ENCODE results near the gene FAM117B.
A peak's percentile ranks its signal among the peaks of the same experiment; 100 is the strongest.

The FAM117B gene

DNA sequence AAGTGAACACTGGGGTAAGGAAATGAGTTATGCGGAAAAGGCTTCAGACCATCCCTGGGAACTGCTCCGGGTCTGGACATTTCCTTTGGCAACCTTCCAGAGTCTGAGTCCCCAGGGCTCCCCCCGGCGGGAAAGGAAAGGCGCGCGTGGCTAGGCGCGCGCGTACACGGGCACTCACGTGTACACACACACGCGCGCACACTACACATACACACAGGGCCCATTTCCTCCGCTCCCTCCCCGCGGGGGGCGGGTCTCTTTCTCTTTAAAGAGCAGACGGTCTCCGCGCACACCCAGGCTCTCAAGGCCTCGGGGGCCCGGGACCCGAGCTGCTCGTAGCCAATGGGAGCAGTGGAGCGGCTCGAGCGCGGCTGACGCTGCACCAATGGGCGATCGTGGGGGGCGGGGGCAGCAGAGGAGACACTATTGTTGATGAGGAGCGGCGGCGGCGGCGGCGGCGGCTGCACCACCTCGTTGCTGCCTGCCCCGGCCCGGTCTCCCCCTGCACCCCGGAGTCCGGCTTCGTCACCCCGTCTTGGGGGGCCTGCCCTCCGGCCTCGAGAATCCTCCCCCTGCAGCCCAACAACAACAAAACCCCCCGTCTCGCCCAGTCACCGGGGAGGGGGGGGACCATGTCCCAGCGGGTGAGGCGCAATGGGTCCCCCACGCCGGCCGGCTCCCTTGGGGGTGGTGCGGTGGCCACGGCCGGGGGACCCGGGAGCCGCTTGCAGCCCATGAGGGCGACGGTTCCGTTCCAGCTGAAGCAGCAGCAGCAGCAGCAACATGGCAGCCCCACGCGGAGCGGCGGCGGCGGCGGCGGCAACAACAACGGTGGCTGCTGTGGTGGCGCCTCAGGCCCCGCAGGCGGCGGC lies at the start of gene FAM117B:
FAM117B (plus strand) TSS at position 414 of the 872 bp plus-strand sequence; CDS start at position 633, 219 bp downstream.
- peak; percentile 98 for DNase-seq (ENCODE audit: low spot score)

DNA sequence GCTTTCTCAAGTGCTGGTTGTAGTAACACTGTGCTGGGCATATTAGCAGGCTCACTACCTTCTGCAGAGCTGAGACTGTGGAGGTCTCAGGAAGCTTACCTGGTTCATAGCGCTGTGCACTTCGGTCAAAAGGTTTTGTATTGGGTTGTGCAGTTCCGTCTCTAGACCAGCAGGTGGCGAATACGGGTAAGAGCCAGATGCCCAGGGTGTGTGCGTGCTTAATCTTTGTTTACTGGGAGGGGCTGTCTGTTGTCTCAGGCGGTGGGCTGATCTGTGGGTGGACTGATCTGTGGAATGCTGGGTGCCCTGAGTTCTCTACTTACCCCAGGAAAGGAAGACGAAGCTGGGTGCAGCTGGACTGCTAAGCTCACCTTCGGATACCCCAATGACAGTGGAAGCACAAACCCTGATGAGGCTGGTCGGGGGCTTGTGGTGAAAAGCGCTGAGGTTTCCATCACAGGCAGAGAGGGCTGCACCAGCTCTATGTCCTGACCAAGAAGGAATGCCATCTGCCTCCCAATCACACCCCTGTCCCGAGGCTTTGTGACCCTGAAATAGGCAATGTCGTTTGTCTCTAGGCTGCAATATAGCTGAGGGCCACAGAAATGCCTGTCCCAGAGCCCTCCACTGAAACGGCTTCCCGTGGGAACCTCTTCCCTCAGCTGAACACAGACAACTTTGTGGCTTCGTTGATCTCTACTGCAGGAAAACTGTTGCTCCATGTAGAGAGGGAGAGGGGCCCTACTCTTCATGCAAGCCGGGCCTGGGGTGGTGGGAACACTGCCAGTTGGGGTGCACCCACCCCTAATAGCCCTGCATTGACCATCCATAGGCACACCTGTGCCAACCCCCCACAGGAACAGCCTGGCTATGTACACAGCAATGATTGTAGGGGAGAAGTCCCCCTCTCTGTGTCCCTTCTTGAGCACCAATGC lies 45.9 kb upstream of the FAM117B start:
- peak; percentile 82 for DNase-seq (ENCODE audit: low spot score)

DNA sequence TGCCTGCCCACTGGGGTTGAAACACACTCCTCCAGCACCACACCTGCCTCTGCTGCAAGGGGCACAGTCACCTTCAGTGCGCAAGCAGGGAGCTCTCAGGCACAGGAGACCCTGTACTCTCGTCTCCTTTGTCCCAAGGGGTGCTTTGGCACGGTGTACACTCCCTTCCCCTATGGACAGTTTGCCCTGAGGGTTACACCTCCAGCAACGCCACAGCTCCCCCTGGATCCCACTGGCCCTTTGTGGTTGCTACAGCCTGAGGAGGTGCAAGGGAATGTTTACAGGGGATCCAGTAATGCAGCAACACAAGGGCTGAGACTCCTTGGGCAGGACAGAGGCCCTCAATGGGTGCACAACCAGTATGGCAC lies 45.2 kb upstream of the FAM117B start:
- DNase-seq (ENCODE audit: low spot score), result peak; percentile 51

DNA sequence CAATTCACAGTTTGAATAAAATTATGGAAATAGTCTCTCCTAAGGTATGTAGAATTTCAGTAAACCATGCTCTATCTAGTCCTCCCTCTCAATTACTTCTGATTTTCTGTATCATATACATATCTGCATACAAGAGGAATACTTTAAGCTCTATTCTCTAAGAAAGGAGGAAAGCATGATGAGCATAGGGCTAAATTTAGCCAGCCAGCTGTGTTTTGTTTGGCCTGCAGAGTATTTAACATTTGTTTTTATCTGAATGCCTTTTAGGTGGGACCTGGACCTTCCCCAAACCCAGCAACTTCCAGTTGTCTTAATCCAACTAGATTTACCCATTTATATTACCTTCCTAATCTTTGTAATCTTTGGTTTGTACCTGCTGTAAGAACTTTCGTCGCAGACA lies 42.2 kb upstream of the FAM117B start:
- DNase-seq (ENCODE audit: low spot score), result no peak

DNA sequence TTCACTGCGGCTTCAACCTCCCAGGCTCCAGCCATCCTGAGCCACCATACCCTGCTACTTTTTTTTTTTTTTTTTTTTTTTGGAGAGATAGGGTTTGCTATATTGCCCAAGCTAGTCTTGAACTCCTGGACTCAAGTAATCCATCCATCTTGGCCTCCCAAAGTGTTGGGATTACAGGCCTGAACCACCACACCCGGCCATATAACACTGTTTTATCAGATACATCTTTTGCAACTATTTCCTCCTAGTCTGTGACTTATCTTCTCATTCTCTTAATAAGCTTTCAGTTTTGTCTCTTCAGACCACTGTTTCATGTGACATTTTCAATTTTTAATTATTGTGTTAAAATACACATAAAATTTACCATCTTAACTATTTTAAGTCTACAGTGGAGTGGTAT lies 35.7 kb upstream of the FAM117B start:
- DNase-seq (ENCODE audit: low spot score), result no peak

DNA sequence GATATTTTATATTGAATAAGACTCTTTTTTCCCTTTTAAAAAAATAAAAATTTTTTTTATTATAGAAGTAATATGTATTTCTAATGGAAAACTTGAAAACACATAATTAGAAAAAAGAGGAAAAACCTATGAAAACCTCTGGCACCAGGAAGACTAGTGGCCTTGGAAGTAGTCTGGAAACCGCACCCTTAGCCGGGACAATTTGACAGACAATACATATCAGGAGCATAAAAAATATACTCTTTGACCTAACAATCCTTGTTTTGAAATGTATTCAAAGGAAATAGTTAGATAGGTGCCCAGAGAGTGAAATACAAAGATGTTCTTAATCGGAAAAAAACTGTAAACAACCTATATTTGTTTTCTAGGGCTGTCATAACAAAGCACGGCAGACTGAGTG lies 34.9 kb upstream of the FAM117B start:
- DNase-seq (ENCODE audit: low spot score), result no peak

DNA sequence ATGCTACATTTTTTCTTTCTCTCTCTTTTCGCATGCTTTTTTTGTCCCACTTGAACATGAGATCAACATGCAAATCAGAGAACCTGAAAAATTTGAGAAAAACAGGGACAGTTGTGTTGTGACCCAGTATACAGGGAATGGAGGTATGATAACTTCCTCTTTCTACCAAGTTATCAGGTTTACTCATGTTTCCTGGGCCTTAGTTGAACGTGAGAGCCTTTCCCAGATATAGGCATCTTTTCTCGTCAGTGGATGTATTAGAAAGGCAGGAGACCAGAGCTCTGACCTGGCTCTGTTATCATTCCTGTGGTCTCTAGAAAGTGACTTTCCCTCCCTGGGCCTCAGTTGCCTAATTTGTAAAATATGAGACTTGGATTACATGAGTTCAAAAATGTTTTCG lies 30.1 kb upstream of the FAM117B start:
- no peak for DNase-seq (ENCODE audit: low spot score)

DNA sequence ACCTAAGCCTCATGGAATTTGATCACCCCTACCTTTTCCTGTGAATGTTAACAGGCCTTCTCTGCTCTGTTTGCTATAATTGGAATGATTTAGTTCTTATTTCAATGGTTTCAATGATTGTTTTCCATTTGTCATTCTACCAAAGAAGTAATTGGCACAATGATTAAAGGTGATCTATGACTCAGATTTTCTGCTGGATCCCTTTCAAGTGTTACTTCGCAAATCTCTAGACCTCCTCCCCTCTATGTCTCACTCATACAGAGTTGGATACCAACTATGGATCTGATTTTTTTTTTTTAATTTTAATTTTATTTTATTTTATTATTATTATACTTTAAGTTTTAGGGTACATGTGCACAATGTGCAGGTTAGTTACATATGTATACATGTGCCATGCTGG lies 29.6 kb upstream of the FAM117B start:
- DNase-seq (ENCODE audit: low spot score), result no peak

DNA sequence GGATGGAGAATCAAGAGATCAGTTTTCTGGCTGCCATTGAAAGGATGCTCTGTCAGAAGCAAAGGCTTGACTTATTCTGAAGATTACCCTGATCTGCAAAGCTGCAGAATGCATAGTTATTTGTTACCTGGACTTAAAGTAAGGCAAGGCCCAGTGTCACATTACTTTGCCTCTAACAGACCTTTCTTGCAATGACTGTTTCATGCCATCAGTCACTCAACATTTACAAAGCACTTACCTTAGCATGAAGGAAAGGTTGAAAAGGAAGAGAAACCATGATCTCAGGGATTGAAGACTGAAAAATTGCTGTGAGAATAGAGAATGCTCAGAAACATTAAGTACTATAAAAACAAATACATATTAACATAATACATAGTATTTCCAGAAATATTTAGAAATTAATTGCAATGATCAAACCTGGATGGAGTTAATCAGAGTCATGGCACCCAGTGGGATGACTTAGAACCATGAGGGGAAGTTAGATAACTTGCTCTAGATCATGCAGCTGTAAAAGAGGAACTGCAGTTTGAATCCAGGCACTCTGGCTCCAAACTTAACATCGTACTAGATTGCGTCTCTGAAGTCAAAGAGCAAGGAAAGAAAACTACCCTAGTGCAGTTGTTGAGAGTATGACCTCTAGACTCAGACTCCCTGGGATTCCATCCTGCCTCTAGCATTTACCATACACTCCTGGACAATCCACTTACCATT lies 26.5 kb upstream of the FAM117B start:
- DNase-seq (ENCODE audit: low spot score), result no peak

DNA sequence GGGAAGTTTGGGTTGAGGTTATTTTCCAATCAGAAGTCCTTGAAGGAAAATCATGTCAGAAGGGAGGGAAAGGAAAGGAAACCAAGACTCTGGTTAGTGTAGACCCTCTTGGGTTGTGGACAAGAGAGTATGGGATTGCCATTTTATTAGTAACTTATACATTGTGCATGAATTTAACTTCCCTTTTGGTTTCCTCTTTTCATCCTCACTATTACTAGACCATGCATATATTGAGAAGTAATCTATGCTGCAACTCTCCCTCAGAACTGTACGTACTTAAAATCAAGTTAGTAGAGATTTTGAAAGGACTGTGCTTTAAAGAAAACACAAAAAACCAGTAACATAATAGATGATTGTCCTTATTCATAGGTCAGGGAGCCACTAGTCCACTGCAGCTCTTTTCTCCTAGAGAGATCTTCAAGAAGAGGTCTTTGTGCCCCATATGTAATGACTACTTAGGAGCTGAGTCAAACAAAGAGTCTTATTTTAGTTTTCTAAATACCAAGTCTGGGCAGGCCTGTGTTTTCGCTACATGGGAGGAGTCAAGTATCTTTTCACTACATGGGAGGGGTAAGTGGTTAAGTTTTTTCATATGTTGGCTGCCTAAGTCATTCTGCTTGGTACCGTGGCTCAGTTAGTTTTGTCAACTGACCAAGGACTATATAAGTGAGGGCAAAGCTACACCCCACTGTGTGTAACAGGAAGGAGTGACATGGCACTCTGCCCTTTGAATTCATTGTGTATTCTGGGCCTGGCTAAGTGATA lies 25.2 kb upstream of the FAM117B start:
- DNase-seq (ENCODE audit: low spot score), result no peak

DNA sequence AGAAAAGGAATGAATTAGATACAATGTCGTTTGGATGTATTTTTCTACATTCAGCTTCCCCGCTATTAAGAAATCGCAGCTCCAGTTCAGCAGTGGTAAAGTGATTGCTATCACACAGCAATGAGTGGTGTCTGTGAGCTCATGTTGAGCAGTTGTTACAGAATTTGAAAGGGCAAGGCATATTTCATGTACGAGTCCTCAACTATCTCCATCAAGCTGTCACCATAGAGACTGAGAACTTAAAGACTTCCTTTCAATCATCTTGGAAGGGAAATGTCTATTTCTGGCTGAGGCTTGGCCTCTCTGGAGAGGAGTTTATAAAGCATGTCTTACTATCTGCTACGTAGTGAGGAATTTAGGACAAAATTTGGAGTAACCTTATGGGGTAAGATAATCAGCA lies 24.4 kb upstream of the FAM117B start:
- no peak for DNase-seq (ENCODE audit: low spot score)

DNA sequence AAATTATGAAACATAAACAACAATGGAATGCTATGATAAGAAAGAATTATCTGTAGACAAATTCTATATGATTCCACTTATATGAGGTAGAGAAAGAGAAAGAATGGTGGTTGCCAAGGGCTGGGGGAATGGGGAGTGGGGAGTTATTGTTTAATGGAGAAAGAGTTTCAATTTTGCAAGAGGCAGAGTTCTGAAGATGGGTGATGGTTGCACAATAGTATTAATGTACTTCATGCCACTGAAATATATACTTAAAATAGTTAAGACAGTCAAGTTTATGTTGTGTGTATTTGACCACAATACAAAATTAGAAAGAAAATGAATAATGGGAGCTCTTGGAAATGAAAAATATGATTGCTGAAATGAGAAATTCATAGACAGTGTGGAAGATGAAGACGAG lies 22.6 kb upstream of the FAM117B start:
- no peak for DNase-seq (ENCODE audit: low spot score)

DNA sequence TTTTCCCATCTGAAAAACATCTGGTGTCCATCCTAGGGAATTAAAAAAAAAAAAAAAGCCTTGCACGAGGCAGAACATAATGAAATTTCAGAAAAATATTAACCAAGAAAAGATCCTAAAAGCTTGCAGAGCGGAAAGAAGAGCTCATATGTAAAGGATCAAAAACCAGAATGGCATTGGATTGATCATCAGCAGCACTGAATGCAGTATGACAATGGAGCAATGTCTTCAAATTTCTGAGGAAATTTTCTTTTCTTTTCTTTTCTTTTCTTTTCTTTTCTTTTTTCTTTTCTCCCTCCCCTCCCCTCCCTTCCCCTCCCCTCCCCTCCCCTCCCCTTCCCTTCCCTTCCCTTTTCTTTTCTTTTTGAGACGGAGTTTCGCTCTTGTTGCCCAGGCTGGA lies 21.3 kb upstream of the FAM117B start:
- DNase-seq (ENCODE audit: low spot score), result no peak

DNA sequence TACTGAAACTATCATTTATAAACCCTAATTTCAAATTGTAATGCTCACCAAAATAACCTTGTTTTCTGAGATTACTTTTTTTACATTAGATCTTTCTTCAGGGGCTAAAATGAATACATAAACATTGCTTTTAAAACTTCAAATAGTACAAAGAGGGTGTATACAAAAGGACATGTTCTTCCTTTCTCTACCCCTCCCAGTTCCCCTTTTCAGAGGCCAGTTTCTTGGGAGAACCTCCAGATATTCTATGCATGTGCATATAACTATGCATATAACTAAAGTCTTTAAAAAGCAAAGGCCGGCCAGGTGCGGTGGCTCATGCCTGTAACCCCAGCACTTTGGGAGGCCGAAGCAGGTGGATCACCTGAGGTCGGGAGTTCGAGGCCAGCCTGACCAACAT lies 10.6 kb upstream of the FAM117B start:
- DNase-seq (ENCODE audit: low spot score), result no peak

DNA sequence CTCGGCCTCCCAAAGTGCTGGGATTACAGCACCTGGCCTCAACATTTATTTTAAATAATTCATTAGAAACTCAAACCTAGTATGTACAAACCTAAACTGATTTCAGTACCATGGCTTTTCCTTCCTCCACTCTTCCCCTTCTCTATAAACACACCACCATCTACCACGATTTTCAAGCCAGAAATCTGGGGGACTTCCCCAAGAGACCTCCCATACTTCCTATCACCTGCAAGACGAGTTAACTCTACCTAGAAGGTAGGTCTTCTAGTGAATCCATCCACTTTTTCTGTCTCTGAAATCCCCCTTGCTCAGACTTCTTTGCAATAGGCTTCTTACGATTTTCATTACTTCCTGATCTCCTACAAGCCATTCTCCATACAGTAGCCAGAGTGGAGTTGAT lies 7.7 kb upstream of the FAM117B start:
- DNase-seq (ENCODE audit: low spot score), result no peak

DNA sequence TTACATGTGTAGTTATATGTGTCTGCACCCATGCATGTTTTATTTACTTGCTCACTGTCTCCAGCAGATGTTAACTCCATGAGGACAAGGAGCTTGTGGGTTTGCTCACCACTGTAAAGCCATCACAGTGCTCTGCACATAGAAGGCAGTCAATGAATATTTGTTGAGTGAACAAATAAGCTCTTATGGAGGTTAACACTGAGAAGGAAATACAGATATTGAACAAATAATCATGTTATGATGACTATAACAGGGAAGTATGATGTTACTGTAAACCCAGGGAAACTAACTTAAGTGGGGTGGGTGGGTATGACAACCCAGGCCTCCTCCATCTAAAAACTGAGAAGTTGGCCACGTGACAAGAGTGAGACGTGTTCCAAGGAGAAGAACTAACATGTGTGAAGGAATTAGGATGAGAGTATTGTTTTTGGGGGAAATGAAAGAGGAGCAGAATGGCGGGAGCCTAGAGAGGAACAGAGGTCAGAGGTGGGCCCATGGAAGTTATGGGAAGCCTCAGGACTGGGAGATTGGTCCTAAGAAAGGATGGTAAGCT lies 6.0 kb upstream of the FAM117B start:
- DNase-seq (ENCODE audit: low spot score), result no peak

DNA sequence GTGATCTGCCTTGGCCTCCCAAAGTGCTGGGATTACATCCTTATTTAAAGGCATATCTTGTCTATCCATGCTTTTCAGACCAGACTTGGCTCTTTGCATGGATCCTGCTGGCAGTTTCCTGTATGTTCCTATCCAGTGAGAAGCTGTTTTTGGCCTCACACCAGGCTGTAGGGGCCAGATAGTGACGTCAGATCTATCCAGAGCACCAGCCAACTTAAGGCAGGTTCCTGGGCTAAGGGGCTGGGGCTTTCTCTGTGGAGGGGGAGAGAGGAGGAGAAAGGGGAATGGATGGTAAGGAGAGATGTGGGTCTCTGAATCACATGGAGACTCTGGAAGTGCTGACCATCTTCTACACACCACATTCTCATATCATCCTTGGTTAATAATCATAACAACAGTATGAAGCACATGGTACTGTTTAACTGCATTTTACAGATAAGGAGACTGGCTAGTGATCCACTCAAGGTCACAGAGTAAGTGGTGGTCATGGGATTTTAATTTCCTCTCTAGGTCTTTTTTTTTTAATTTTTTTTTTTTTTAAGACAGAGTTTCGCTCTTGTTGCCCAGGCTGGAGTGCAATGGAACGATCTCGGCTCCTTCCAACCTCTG lies 2.0 kb upstream of the FAM117B start:
- DNase-seq (ENCODE audit: low spot score), result no peak

DNA sequence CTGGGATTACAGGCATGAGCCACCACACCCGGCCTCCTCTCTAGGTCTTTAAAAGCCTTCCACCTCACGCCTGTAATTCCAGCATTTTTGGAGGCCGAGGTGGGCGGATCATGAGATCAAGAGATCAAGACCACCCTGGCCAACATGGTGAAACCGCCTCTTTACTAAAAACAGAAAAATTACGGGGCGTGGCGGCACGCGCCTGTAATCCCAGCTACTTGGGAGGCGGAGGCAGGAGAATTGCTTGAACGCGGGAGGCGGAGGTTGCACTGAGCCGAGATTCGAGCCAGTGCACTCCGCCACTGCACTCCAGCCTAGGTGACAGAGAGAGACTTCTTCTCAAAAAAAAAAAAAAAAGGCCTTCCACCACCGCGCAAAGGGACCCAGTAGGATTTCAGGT lies 1.3 kb upstream of the FAM117B start:
- DNase-seq (ENCODE audit: low spot score), result no peak

DNA sequence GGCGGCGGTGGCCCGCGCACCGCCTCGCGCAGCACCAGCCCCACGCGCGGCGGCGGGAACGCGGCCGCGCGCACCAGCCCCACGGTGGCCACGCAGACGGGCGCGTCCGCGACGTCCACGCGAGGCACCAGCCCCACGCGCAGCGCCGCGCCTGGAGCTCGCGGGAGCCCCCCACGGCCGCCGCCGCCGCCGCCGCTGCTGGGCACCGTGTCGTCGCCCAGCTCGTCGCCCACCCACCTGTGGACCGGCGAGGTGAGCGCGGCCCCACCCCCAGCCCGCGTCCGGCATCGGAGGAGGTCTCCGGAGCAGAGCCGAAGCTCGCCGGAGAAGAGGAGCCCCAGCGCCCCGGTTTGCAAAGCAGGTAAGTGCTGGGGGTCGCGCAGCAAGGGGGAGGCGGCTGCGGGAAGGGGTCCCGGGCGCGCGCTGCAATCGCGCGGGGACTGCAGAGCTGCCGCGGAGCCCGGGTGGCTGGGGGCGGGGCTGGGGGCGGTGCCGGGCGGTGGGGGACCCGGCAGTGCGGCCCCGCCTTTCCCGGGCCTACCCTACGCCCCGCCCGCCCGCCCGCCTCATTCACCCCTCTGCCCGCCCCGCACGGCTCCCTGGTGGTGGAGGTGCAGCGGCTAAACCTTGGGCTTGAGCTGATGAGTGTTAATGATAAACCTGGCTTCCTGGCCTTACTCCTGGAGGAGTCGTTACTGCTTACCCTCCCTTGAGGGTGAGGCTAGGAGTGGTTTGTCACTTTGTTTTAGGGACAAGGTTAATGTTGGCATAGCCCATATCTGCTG lies 851 bp downstream of the FAM117B start:
- peak; percentile 85 for DNase-seq (ENCODE audit: low spot score)

DNA sequence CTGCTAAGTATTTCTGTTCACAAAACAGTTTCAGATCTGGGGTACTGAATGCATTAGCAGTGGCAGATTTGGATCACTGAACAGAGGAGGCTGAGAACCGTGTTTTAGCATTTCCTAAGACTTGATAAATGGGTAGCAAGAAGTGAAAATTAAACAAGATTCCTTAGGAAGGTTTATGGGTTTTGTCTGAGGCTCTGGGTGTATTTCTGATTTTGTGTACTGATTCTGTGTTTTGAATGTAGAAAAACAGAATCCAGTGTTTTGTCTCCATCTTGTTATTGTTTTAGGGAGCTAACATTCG lies 1.4 kb downstream of the FAM117B start:
- DNase-seq (ENCODE audit: low spot score), result no peak

All from ecto neural progenitor cell (in vitro differentiated cells).